GM12891 (cell line): ENCODE results near the gene OR2A25.

Source experiments
- DNase-seq: peaks from one replicate; pipeline ENCODE4 v3.0.0; 2011; ENCODE audit warnings: low spot score; ENCODE audit not compliant: insufficient read length
- FAIRE-seq: peaks from 2 replicates; lab custom pipeline; 2011; peaks lifted over from hg19 to GRCh38; lab: Jason Lieb, UNC
- PAX5 ChIP-seq: IDR thresholded peaks from 2 replicates; pipeline ENCODE4 v1.6.1; 2011; ENCODE audit warnings: low read length, moderate library complexity, mild to moderate bottlenecking; ENCODE audit not compliant: insufficient read depth, severe bottlenecking
- POLR2A ChIP-seq: IDR thresholded peaks from 2 replicates; pipeline ENCODE4 v1.6.1; 2011; ENCODE audit warnings: low read depth, low read length, control low read depth
- POLR2AphosphoS5 ChIP-seq: IDR thresholded peaks from 2 replicates; pipeline ENCODE4 v1.6.1; 2011; ENCODE audit warnings: low read depth, low read length, control low read depth
- POU2F2 ChIP-seq: IDR thresholded peaks from 2 replicates; pipeline ENCODE4 v1.6.1; 2011; ENCODE audit warnings: low read depth, mild to moderate bottlenecking, control low read depth, low read length, moderate library complexity
- SPI1 ChIP-seq: IDR thresholded peaks from 2 replicates; pipeline ENCODE4 v1.6.1; 2011; ENCODE audit warnings: low read depth, low read length, control low read depth
- TAF1 ChIP-seq: IDR thresholded peaks from 2 replicates; pipeline ENCODE4 v1.6.1; 2011; ENCODE audit warnings: low read depth, low read length, control low read depth

Gene OR2A25

DNA sequence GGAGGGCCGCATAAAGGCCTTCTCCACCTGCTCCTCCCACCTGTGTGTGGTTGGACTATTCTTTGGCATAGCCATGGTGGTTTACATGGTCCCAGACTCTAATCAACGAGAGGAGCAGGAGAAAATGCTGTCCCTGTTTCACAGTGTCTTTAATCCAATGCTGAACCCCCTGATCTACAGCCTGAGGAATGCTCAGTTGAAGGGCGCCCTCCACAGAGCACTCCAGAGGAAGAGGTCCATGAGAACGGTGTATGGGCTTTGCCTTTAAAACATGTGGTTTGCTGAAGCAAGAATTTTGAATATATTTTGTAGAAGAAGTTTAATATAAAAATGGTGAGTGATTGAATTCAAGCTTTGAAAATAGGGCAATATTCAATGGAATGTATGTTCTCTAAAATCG, 40.7 kb downstream of the OR2A25 start:
- no peak for TF ChIP-seq TAF1
- no peak for TF ChIP-seq SPI1
- no peak for TF ChIP-seq POU2F2
- no peak for TF ChIP-seq PAX5
- no peak for TF ChIP-seq POLR2A
- TF ChIP-seq POLR2AphosphoS5 = no peak
- DNase-seq (no peak), FAIRE-seq (no peak)

DNA sequence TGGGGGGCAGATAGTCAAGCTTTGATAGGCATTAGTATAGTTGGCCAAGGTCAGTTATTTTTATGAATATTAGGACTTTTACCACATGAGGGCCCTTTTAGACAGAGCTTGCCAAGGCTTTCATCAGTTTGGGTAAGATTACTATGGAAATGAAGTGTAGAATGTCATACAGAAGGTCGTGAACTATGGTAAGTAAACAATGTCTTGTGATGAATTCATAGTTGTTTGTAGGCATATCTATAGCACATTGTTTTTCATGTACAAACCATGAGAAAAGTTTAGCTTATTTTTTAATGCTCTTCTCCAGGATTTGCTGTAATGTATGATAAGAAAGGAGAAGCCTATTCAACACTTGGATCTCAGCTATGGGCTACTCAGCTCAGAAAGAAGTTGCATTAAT, 44.0 kb downstream of the OR2A25 start:
- no peak for DNase-seq
- TF ChIP-seq SPI1 = no peak
- FAIRE-seq = no peak

DNA sequence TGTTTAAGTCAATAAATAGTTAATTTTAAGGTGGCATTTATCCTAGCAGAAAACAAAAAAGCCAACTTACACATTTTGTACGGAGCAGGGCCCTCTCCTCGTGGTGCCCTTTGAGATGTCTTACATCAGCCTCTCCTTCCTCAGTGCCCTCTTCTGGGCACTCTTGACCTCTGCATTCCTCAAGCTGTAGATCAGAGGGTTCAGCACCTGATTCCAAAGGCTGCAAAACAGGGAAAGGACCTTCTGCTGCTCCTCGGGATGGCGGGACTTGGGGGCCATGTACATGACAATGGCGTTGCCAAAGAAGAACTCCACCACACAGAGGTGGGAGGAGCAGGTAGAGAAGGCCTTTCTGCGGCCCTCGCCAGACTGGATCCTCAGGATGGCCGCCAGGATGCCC, 48.7 kb downstream of the OR2A25 start:
- DNase-seq (no peak), FAIRE-seq (no peak)
- TF ChIP-seq POU2F2 (no peak), POLR2A (no peak), SPI1 (no peak), PAX5 (no peak), TAF1 (no peak), POLR2AphosphoS5 (no peak)

DNA sequence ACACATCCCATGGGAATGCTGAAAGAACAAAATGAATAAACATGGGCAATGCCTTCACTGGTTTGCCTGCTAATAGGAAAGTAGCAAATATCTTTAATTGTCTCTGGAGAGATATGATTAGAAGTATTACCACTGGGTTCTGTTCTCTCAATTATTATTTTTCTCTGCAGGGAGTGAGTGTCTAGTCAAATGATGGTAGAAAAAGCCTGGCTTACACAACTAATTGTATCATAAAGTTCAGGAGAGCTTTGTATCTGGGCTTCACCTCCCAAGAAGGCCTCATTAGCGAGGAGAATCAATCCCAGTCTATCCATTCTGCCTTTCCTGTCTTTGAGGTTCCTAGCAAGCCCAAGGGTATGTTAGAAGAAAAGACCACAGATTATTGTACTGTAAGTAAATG, 53.3 kb downstream of the OR2A25 start, which contains the start of gene OR2A14:
Gene OR2A14, plus strand, starts transcription at position 301 of the 400 bp plus-strand sequence. CDS start 5,937 bp downstream, outside the sequence.
- TF ChIP-seq TAF1 (no peak), SPI1 (no peak), POU2F2 (no peak), POLR2A (no peak), POLR2AphosphoS5 (no peak), PAX5 (no peak)
- no peak for FAIRE-seq
- DNase-seq = no peak
